GM21529 (cell line): ENCODE results near the gene USP3.

Source experiments
- ATAC-seq: cut with Tn5 transposase; IDR thresholded peaks from one replicate; pipeline ENCODE4 v1.9.1; 2021; ENCODE audit not compliant: unreplicated experiment

Gene USP3

DNA sequence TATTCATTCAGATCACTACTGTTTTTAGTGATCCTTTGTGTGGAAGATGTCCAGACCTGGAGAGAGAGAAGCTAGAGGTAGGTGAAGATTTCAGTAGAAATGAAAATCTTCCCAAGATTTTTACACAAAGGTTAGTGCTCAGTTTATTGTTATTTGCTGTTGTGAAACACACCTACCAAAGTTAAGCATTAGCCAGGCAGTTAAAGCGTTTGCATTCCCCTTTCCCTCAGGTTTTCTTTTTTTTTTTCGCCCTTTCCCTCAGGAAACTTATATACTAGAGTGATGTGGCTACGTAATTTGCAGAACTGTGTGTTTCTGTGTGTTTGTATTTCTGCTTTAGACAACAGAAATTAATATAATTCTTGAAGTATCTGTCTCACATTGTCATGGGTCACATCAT is 34.5 kb downstream of the USP3 start:
- no peak for ATAC-seq

DNA sequence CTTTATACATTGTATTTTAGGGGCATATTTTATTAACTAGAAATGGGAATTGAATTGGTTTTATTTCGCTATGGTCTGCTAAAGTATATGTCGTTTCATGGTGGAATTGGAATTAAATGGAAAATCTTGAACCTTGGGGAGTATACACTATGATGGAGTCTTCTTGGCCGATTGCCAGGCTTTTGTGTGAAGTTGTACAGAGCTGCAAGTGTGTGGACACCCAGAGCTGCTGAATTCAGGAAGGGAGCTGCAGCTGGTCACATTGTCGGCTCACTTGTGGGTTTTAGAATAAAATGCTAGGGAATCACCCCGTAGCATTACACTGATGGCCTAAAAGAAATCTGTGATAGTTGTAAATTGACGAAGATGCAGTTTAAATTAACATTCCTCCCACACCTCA is 35.1 kb downstream of the USP3 start:
- no peak for ATAC-seq

DNA sequence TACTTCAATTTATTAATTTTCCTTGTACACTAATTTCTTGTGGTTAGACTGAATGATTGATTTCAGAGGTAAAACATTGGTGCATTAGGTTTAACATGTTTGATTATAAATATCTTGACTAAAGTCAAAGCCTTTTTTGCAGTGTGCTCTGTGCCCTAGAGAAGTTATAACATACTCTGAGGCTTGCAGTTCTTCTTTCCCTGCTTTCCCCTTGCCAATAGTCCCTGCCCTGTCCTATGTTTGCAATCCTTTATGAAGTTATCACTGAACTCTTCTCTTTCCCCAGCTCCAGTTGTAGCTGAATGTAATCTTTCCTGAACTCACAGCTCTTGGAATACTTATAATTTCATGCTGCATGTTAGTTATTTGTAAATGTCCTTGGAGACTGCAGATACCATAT is 35.6 kb downstream of the USP3 start:
- no peak for ATAC-seq

DNA sequence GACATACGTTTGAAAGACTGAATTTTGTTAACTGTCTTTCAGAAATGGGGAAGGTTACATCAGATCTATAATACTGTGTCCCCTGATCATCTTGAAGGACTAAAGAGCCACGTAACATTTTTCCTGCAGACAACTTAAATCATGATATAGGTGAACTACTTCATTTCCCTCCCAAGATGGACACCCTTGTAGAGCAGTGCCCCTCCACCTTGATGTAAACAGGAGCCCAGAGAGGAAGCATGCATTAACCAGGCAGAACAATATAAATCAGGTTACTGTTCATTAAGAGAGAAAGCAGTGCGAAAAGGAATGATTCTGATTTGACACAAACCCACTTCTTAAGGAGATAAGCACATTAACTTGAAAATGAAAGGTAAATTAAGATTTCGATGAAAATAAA is 36.1 kb downstream of the USP3 start:
- no peak for ATAC-seq

DNA sequence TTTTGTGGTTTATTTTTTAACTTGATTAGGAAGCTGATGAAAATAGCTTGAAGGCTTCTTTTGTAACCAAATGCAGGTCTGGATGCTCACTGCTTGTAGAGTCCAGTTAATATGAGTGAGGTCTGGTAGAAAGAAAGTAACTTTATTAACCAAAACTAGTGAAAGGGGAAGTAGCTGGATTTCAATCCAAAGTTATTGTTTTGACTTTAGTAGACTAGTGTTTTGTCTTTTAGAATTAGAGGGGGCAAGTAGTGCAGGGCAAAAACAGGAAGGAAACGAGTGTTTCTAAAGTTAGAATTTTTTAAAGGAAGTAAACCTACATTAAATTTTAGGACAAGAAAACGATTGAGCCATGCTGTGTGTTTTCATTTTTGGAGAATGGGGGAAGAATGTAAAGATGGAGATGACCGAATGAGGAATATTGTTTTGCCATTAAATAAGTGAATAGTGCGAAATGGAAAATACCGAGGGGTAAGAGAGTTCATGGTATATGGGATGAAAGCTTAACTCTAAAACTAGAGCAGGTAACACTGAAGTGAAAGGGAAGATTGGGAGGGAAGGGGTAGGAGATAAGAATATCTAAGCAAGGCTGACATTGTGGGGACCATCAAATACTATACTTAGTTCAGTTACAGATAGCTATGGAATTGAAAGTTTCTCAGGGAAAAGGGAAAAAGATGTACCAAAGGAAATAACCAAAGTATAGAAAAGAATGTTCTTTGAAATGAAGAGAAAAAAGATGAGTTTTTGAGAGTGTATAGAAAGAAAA is 40.0 kb downstream of the USP3 start:
- no peak for ATAC-seq

DNA sequence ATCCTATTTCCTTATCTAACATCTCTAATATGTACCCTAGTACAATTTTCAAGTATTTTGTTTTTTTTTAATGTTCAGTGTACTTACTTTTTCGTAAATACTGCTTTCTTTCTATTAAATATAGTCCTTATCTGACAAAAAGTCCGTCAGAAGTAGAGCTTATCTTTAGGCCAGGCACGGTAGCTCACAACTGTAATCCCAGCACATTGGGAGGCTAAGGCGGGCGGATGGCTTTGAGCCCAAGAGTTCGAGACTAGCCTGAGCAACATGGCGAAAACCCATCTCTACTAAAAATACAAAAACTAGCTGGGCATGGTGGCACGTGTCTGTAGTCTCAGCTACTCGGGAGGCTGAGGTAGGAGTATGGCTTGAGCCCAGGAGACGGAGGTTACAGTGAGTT is 41.1 kb downstream of the USP3 start:
- ATAC-seq = no peak

DNA sequence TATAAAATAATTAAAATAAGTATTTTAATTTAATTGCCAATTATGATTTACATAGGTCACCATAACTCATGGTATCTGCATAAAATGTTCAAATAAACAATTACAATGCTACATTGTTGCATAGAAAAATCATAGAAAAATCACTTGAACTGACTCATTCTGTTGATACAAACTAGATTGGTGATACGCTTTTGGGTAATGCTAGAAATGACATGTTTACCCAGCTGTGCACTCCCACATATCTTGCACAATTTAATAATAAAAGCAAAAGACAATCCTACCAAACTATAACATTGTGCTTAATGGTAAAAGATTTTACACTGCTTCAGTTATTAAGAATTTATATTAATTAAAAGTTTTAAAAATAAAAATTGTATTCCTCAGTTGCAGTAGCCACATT is 47.0 kb downstream of the USP3 start:
- ATAC-seq = no peak

DNA sequence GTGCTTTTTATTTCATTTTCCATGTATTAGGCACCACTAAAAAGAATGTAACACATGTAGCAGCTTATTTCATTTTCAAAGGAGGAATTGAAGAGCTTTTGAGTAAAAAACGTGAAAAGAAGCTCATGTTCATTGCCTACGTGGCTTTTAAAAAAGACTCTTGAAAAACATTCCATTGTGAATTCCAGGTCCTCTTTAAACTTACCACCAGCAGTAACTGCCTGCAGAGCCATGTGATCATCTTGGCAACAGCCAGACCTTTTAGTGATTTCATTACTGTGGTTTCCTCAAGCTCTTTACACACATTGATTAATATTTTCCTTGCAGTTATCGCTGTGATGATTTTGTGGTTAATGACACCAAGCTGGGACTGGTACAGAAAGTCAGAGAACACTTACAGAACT is 49.0 kb downstream of the USP3 start:
- ATAC-seq = no peak

DNA sequence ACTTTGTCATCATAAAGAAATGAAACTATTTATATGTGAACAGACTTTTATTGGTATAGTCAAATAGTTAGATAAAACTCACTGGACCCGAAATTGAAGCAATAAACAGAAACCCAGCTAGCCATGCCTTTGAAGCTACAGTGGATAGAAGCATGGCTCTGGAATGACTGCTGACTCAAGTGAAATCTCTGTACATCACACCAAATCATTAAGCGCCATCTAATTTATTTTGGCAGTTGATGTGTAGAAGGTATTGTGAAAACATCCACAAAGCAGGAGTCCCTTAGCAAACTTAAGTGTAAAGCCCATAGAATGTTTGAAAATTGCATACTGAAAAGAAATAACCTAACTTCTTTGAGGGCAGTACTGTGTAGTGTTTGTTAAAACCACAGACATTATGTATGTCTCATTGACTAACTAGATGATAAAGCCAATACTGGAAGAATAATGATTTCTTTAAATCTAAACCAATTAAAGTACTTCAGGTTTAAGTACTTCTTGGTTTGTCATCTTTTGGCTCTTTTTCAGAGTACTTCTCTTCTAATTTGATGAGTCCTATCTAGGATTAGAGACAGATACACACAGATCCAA is 50.0 kb downstream of the USP3 start:
- ATAC-seq = no peak

DNA sequence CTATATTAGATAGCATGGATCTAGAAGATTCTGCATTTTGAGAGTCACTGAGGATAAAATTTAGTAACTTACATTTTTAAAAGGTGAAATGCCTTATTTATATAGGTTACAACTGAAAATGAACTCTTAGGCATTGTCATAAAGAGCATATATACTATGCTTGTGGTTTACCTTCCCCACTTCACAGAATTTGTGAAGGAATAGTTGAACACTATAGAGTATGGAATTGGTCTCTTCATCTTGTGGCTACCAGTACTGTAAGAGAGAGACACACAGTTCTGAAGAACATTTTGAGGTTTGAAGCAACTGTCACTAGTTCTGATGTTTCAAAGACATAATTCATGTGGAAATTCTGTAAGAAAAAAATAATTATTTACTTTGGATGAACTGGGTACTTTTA is 51.1 kb downstream of the USP3 start:
- ATAC-seq = no peak

DNA sequence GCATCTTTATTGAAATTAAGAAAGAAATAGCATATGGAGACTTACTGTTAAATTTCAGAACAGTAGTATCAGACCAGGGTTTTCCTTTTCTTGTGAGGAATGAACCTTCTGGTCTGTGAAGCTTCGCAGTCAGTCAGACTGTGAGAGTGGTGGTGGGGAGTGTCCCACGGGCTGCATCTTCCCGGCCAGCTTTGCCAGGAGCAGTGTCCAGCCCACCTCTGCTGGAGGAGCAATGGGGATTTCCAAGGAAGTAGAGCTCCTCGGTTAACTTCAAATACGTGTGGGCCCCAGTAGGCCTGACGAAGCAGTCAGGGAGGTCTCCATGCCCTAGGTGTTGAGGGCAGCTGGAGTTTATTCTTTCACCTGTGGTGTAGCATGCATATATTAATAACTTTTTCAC is 51.9 kb downstream of the USP3 start:
- no peak for ATAC-seq

DNA sequence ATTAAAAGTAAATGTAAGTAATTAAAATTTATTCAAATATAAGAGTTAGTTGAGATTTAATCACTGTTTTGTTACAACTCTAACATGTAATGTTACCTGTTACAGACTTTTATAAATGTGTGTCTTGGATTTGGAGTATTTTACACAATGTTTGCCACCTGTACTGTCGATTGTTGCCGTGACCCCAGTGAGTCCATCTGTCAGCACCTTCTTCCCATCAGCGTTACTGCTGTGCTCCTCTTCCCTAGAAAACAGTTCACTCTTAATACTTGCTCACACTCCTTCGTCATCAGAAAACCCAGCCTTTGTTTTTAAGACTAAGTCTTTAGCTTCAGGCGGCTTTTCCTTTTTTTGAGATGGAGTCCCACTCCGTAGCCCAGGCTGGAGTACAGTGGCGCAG is 52.3 kb downstream of the USP3 start:
- ATAC-seq = no peak

DNA sequence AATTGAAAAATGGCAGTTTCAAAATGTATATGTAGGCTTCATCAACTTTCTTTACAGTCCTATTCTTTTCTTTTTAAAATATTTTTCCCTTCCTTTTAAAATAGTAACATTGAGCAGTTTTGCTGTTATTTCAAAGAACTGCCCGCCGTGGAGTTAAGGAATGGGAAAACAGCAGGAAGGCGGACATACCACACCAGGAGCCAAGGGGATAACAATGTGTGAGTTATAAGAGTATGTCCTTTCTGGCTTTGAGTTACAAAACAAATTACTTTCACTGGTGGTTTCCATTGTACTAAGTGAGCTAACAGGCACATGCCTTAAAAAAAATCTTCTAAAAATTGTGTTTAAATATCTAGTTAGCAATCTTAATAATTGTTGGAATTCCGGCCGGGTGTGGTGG is 55.4 kb downstream of the USP3 start:
- no peak for ATAC-seq

DNA sequence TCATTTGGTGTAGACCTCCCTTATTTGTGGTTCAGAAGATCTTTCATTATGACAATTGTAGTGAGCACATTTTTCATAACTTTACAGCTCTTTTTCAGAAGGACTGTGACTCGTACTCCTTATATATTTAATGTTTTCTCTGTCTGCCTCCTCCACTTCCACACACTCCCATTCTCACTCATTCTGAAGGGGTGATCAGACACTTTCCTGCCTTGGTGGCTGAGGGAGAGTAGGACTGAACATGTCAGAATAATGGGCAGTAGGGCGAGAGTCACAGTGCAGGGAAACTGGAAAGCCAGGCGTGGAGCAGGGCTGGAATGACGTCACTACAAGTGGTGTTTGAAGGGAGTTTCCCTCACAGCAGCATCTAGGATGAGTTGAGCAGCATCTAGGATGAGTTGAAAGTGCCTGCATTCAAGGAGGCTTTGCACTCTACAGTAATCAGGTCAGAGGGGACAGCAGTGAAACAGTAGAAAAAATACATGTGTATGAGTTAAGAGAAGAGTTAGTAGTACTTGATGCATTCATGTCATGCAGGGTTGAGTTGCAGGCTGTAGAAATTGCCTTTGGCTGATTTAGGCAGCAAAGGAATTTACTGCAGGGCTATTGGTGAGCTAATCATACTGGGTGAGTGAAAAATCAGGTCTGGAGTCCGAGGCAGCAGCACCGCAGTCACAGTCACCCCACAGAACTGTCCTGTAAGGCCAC is 56.5 kb downstream of the USP3 start:
- no peak for ATAC-seq

DNA sequence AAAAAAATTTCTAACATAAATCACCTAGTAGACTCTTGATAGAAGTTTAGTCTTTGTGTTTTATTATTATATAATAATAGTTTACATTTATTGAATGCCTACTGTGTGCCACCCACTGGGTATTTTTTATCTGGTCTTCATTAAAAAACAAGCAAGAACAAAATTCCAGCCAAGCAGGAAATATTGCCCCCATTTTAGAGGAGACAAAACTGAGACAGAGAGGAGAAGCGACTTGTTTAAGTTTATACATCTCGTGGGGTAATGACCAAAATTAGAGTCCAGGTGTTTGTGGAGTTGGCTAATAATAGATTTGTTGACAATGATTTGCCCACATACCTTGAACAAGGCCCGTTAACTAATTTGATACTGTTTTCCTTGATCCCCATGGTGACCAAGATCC is 59.7 kb downstream of the USP3 start:
- no peak for ATAC-seq

DNA sequence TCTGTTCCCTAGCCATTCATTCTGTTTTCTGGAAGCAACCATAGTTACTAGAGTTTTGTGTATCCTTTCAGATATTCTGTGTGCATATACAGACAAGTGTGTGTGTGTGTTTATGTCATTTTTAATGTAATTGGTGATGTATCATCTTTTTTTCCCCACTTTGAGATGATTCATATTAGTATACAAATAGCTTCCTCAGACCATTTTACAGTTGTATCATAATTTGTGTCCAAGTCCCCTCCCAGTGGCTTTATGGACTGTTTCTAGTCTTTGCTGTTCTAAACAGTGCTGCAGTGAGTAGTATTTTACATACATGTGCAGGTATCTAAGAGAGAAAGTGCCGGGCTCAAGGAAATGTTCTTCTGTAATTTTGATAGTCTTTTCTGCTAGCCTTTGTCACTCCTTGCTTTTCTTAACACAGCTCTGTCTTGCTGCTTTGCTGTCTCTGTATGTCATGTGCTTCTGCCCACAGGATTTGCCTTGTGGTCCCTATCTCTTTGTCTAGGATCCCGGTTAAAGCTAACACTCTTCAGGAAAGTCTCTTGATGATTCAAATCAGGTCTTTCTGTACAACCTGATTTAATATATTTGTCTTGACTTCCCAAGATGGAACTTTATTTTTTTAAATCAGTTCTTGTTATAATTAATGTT is 61.3 kb downstream of the USP3 start:
- no peak for ATAC-seq

DNA sequence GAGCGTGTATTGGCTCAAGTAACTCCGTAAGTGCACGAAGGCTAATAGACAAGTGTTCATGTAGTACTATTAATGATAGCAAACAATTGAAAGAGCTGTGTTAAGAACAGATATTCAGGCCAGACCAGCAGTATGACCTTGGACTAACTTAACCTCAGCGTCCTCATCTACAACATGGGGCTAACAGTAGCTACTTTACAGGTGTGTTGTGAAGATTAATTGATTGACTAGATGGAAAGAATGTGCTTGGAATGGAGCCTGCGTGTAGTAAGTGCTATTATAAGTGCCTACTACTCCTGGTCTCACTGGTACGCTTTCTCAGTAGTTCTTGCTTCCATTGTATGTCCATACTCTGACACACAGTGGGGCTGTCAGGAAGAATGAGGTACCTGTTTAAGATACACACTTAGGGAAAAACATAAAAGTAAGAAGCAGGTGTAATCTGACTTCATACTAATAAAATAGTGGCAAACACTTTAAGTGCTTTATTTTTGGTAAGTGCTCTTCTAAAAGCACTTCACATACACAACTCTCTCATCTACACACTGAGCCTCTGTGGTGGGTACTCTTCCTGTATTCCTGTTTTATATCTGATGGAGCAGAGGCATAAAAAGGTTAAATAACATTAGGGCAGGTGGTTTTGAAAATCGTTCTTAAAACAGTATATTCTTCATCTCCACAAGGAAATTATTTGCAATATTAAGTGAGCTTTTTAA is 68.5 kb downstream of the USP3 start:
- ATAC-seq = no peak

DNA sequence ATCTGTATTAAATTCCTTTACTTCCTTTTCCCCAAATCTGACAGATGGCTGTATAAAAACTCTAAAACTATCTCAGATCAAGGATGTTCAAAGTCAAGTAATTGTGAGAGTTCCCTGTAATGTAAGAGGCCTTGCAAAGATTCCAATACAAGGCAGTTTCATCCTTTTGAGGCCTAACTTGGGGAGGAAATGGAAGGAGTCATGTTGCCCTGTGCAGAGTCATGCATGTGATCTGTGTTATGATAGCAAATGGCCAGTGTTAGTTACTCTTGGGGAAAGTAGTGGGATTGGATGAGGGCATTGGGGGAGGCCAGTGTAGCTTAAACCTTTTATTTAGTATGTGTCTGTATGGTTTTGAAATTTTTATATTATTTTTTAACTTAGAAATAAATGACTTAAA is 69.1 kb downstream of the USP3 start:
- no peak for ATAC-seq

DNA sequence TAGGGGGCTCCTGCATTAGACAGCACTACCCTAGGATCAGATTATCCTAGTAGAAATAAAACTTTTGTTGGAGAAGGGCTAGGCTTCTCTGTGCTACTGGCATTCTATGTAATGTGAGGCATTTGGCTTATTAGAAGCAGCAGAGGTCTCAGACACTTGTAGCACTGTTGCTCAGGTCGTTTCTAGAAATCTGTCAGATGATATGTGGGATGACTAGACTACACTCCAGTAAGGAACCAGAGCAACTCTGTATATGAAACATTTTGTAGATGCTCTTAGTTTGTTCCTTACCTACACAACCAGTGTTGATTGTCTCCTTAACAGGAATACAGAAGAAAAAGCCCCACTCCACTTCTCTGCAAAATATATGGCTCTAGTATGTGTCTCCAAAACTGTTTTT is 70.9 kb downstream of the USP3 start:
- ATAC-seq = no peak

DNA sequence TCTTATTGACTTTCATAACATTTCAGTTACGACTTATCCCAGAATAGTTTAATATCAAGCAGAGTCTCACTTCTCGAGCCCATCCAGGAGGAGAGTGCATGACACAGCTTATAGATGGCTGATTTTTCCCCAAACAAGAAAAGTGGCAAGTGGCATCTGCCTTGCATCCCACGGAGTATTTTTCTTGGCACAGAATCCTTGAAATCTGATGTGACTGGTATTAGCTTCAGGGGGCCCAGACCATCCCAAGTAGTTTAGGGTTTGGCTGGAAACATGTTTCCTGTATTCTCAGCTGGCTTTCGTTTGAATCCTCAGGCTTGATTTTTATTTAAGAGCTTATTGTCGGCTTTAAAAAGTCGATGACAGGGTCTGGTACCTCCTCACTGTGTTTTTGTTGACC is 72.0 kb downstream of the USP3 start:
- no peak for ATAC-seq

DNA sequence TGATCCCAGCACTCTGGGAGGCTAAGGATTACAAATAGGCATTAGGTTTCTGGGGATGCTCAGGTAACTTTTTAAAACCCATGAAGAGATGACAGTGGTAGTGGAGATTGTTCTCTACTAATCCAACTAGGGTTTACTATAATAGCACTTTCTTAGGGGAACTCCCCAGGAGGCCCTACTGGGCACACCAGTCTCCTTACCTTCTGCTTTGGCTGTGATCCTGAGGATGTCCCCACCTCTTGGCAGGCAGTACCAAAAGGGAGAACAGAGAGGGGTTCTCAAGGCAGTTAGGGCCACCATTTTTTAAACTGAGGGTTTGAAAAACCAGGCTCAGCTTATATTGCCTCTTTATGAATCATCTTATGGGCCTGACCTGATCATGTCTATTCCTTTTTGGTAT is 77.8 kb downstream of the USP3 start:
- ATAC-seq = no peak
